Hippocampal formation (tissue), 2 donors: ENCODE data around the gene CXCL5.

ENCODE experiments used
- DNase-seq, 2 donors: peaks; one replicate each; lab custom pipeline; 2025; lab: John Stamatoyannopoulos, UW

The CXCL5 gene

DNA sequence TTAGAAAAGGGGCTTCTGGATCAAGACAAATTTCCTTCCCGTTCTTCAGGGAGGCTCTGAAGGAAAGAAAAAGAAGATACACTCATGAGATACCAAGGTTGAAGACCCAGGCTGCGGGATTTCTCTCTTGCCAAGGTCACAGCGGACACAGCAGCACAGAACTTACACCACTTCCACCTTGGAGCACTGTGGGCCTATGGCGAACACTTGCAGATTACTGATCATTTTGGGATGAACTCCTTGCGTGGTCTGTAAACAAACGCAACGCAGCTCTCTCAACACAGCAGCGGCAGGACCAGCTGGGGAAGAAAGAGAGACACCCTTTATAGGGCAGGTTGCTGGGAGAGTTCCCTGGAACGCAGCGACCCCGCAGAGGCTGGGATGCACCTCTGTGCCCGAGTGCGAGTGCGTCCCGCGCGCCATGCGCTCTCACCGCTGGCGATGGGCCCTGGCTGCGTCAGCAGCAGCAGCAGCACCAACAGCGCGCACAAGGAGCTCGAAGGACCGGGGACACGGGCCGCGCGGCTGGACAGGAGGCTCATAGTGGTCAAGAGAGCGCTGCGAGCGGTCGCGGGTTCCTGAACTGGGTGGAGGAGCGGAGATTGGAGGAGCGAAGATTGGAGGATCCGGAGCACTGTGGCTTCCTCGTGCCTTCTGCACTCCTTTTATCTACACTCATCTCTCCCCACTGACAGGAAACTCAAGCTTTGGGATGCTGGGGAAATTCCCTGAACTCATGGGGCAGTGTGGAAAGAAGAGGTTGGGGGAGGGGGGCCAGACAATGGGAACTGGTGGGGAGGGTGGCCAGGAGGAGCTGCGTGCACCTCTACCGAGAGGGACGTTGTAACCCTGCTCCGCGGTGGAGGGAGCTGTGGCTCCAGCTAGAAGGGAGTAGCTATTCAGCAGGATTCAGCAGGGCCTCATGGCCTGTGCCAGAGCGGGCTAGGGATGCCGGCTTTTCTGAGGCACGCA lies at the start of gene CXCL5:
TSS of gene CXCL5 (minus strand) at position 638 of the 972 bp plus-strand sequence. CDS start at position 542, 96 bp downstream.
- peak in 1 of 2 donors; percentile 5 for DNase-seq

DNA sequence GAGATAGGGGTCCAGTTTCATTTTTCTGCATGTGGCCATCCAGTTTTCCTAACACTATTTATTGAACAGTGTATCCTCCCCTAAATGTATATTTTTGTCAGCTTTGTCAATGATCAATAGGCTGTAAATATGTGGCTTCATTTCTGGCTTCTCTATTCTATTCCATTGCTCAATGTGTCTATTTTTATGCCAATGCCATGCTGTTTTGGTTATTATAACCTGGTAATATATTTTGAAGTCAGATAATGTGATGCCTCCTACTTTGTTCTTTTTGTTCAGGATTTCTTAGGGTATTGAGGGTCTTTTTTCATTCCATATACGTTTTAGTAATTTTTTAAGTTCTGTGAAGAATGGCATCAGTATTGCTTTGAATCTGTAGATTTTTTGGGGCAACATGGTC lies 48.7 kb upstream of the CXCL5 start:
- DNase-seq = no peak

DNA sequence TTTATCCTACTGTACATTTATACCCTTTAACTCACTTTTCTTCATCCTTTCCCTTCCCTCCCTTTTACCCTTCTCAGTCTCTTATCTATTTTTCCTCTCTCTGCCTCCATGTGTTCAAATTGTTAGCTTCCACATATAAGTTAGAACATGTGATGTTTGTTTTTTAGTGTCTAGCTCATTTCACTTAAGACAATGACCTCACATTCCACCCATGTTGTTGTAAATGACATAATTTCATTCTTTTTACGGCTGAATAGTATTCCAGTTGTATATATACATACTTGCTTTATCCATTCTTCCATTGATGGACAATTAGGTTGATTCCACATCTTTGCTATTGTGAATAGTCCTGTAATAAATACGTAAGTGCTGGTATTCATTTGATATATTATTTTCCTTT lies 47.3 kb upstream of the CXCL5 start:
- no peak for DNase-seq

- no peak for DNase-seq
Observed at GRCh38 chr4:74045247-74045646, 46.8 kb upstream of the CXCL5 start.

GRCh38 chr4:74044677-74045076 lies 46.2 kb upstream of the CXCL5 start:
- DNase-seq = no peak

DNA sequence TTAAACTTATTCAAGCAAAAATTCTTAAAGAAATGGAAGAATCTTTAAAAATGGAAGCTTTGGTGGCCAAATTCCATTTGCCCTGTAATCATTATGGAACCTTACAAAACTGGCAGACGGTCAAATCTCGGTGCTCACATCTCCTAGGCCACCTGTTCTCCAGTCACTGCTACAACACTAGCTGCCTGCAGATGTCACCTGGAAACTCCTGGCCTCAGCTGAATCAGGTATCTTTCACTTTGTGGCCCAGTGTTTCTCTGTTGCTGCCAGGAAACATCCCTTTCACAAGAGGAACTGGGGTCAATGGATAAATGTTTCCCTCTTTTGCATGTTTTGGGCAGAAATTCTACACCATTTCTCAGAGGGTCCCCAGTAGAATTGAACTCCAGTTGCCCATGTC lies 44.2 kb upstream of the CXCL5 start:
- no peak for DNase-seq

- DNase-seq = no peak
Observed at GRCh38 chr4:74041418-74041817, 42.9 kb upstream of the CXCL5 start.

- no peak for DNase-seq
Observed at GRCh38 chr4:74039315-74039763, 40.9 kb upstream of the CXCL5 start.

GRCh38 chr4:74038425-74039314 lies 40.2 kb upstream of the CXCL5 start, which contains the start of gene CXCL3:
Gene CXCL3 (minus strand): TSS chr4:74038689. CDS start chr4:74038611, 78 bp downstream.
- peak; percentile 8 to 30 for DNase-seq

DNA sequence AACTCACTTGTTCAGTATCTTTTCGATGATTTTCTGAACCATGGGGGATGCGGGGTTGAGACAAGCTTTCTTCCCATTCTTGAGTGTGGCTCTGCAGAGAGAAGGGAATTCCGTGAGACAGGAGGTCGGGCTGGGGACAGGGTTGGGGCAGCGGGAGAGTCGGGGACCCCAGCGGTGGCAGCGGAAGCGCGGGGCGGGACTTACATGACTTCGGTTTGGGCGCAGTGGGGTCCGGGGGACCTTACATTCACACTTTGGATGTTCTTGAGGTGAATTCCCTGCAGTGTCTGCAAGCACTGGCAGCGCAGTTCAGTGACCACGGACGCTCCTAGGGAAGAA lies 39.6 kb upstream of the CXCL5 start:
- DNase-seq = no peak

DNA sequence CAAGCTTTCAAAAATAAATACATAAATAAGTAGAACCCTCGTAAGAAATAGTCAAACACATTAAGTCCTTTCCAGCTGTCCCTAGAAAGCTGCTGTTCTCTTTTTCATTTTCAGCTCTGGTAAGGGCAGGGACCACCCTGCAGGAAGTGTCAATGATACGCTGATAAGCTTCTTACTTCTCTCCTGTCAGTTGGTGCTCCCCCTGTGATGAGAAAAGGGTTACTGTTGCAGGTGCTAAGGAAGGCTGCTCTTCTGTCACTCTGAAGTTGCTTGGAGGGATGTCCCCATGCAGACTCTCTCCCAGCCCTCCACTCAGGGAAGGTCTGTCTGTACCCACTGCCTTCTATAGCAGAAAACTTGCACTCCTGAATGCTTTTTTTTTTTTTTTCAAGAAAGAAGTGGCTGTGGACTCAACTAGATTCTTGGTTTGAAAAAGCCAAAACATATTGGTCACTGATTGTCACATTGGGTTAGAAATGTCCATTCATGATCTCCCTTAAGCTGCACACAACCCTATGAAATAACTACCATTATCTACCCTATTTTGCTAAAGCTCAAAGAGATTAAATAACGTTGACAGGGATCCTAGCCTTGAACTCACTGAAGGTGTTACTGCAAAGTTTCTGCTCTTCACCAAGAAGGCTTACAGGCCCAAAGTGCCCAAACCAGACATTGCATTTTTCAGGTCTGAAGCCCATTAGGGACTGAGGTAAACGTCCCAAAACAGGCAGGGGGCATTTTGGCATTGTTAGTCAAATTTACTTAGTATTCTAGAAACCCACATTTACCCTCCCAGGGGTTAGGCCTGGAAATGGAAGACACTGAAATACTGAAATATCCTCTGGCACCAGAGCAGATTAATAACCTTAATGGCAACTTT lies 38.8 kb upstream of the CXCL5 start:
- DNase-seq = no peak

GRCh38 chr4:74033739-74034138 lies 35.3 kb upstream of the CXCL5 start:
- no peak for DNase-seq

DNA sequence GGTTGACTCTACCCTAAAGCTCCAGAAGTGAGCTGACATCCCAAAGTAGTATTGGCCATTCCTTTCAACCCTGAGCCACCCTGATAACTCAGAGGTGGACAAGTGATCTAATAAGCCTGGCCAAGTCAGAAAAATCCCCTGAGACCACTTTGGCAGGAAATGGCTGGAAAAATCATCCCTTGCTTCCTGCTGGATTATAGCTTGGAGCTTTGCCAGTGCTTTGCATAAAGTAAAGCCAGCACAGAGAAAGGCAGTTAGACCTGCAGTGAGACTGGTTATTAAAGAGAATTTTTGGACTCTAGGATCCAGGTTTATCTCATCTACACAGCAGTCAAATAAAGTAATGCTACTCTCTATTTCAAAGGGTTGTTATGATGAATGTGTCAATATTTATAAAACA lies 33.6 kb upstream of the CXCL5 start:
- DNase-seq = no peak

DNA sequence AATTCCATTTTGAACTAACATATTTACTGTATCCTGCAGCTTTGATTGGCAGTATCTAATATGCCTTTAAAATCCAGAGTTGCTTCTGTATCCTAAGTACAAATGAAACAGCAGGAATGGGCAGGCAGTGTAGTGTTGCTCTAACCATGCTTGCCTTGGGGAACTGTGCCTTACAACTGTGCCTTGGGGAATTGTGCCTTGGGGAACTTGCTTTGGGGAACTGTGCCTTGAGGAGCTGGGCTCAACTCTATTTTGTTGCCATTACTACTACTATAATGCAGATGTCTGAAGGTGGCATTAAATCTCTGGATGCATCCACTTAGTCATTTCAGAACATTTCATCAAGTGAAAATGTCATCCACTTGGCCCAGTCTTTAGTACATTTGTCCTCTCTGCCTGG lies 33.1 kb upstream of the CXCL5 start:
- DNase-seq = no peak

DNA sequence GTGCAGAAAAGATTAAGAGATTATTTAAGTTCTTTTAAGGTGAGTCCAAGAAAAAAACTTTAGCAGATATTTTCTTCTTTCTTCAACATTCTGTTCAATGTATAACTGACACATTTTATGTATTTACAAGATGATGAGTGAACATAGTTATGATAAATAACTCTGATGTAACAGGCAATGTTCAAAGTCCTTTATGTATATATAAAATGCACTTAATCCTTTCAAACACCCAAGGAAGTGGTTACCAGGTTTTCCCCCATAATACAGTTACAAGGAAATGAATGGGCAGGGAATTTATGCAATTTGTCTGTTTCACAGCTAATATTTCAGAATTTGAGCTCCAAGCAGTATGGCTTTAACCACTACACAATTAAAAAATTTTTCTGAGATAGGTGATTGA lies 31.8 kb upstream of the CXCL5 start:
- DNase-seq = no peak

DNA sequence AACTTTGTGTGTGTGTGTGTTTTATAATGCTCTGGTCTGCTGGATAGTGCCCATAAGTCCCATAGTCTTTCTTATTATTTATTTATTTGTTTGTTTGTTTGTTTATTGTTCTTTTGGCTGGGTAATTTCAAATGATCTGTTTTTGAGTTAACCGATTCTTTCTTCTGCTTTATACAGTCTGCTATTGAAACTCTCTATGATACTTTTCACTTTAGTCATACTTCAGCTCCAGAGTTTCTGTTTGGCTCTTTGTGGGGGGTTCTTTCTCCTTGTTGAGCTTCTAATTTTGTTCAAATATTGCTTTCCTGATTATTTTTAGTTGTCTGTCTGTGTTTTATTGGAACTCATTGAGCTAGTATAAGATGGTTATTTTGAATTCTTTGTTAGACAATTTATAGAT lies 30.0 kb upstream of the CXCL5 start:
- DNase-seq = no peak

DNA sequence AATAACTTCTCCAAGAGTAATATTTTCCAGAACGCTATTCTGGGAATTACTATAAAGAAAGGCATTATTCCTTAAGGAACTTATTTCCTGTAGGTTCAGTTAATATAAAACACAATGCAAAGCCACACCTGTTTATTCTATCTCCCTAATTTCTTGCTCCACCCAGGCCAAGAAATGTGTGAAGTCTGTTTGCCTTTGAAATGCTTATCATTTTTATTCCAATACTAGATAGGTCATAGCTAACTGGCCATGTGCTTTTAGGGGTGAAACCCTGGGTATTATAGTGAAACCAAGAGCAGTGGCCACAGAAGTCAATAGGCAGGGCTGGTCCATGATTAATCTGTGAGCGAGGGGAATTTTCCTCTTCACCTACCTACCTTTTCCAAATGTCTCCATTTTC lies 25.2 kb upstream of the CXCL5 start:
- DNase-seq = no peak

DNA sequence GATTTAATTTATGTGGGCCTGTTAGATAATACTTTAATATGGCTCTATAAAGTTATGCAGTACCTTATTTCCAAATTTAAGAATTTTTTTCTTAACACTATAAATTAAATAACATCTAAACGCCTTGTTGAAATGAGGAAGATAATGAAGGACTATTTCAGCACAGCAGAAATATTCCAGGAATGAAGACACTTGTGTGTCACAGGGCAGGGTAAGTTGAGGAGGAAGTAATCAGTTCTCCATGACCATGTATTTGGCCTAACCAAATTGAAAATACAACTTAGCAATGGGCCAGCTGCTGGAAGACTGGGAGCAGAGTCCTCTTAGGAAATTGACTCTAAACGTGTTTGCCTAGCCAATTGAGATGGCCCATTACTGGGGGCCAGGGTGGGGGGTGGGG lies 23.1 kb upstream of the CXCL5 start:
- no peak for DNase-seq

GRCh38 chr4:74018771-74019170 lies 20.3 kb upstream of the CXCL5 start:
- no peak for DNase-seq

DNA sequence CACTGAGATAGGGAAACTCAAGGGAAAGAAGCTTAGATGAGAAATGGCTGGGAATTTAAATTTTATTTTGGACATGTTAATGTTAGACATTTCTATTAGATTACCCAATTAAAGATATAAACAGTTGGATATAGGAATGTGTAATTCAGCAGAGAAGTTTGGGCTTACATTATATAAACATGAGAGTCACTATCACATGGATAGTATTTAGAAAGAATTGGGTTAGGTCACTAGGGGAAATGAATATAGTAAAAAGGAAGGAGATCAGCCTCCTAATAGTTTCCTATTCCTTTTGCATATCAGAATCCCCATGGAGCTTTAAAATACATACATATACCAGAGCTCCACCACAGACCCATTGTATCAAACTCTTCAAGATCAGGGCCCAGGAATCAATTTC lies 19.6 kb upstream of the CXCL5 start:
- no peak for DNase-seq

DNA sequence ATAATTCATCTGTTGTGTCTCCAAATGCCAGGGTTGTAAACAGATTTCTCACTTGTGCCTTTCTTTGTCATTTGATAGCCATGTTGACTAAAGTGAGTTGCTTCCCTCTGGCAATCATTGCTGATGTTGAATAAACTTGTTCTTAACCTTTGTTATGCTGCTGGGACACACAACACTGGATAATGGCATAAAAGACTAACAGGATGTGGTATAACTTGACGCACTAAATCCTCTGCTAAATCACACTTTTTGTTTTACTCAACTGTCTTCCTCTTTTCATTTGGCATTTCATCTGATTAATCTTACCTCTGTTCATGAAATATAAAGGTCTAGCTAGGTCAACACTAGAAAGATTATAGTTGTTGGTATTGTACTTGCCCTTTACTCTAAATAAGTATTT lies 17.6 kb upstream of the CXCL5 start:
- DNase-seq = no peak
